H1 (cell line): Measurements from ENCODE around the gene DRAM1.

ENCODE experiments used
- BACH1 ChIP-seq: IDR thresholded peaks from 2 replicates; pipeline ENCODE4 v1.6.1; 2012; ENCODE audit warnings: low read length, improper control_type of control experiment
- CREB1 ChIP-seq: IDR thresholded peaks from 2 replicates; pipeline ENCODE4 v1.6.1; 2012; ENCODE audit warnings: inconsistent platforms
- EP300 ChIP-seq, 2 experiments: IDR thresholded peaks; 1 replicate in 1 of 2; 2 replicates in 1 of 2; pipeline ENCODE4 v1.6.1; 2011 to 2012; ENCODE audit warnings: low read depth in 2 of 2, low read length in 2 of 2, mild to moderate bottlenecking in 2 of 2, borderline replicate concordance in 1 of 2, inconsistent platforms in 1 of 2, moderate library complexity in 1 of 2
- JUND ChIP-seq: IDR thresholded peaks from 2 replicates; pipeline ENCODE4 v1.6.1; 2011; ENCODE audit warnings: mild to moderate bottlenecking, improper control_type of control experiment, low read length
- KDM5A ChIP-seq: fragments of 200-600 bp; IDR thresholded peaks from 2 replicates; pipeline ENCODE4 v1.7.1; 2012; ENCODE audit warnings: mild to moderate bottlenecking, low read length, inconsistent platforms, mixed read lengths
- MAFK ChIP-seq: IDR thresholded peaks from 2 replicates; pipeline ENCODE4 v1.6.1; 2012; ENCODE audit warnings: low read depth, mild to moderate bottlenecking, improper control_type of control experiment, low read length
- NRF1 ChIP-seq: IDR thresholded peaks from 2 replicates; pipeline ENCODE4 v1.6.1; 2011; ENCODE audit warnings: mild to moderate bottlenecking, low read depth, low read length, improper control_type of control experiment
- POLR2A ChIP-seq, 2 experiments: IDR thresholded peaks; 1 replicate in 1 of 2; 2 replicates in 1 of 2; pipeline ENCODE4 v1.6.1; 2011; ENCODE audit warnings: low read depth in 2 of 2, low read length in 2 of 2, mild to moderate bottlenecking in 2 of 2; ENCODE audit errors: control extremely low read depth in 1 of 2
- RFX5 ChIP-seq: IDR thresholded peaks from 2 replicates; pipeline ENCODE4 v1.6.1; 2011; ENCODE audit warnings: low read depth, low read length, improper control_type of control experiment, borderline replicate concordance
- SIRT6 ChIP-seq: IDR thresholded peaks from one replicate; pipeline ENCODE4 v1.7.1; 2012; ENCODE audit warnings: low read length, inconsistent platforms
- ZNF274 ChIP-seq: IDR thresholded peaks from 2 replicates; pipeline ENCODE4 v1.7.0; 2012; ENCODE audit warnings: low read length, borderline replicate concordance; ENCODE audit errors: extremely low read depth
- TF ChIP-seq, protein P1 (sequence below), 3 experiments: IDR thresholded peaks; 1 replicate in 2 of 3; 2 replicates in 1 of 3; pipeline versions ENCODE4 v1.5.1 to v1.6.1; 2011; ENCODE audit warnings: low read length in 3 of 3, mild to moderate bottlenecking in 3 of 3, inconsistent platforms in 2 of 3, low read depth in 1 of 3, moderate library complexity in 1 of 3; ENCODE audit not compliant: insufficient read depth in 1 of 3; ENCODE audit errors: control extremely low read depth in 1 of 3
- TF ChIP-seq, protein P2 (sequence below): IDR thresholded peaks from 2 replicates; pipeline ENCODE4 v1.6.1; 2011; ENCODE audit warnings: low read length, improper control_type of control experiment

DNA sequence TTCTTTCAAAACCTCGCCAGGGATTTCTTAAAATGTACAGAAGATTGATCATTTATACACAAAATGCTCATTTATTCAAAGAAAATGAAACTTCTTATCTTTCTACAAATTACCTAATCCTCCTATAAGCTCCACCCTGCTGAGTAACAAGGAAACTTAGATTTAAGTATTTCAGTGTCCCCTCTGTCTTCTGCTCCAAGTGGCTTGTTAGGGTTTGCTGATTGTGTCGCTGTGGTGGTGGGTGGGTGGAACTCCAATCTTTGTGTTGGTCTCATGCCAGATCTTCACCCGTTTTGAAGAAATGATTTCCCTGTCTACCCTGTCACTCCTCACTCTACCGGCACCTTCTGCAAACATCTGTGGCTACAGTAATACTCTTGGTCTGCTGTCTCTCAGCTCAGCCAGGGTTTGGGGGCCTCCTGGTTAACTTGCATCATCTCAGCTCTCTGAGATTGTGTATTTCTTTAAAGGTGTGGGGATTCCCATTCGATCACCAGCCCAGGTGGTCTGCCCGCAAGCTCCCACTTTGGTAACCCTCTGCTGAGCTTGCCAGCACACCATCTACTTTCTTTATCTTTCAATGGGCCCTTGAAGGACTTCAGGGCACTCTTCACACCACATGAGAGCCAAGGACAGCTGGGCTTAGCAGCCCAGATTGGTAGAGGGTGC, 73.8 kb downstream of the DRAM1 start:
- TF ChIP-seq, protein P1, sequence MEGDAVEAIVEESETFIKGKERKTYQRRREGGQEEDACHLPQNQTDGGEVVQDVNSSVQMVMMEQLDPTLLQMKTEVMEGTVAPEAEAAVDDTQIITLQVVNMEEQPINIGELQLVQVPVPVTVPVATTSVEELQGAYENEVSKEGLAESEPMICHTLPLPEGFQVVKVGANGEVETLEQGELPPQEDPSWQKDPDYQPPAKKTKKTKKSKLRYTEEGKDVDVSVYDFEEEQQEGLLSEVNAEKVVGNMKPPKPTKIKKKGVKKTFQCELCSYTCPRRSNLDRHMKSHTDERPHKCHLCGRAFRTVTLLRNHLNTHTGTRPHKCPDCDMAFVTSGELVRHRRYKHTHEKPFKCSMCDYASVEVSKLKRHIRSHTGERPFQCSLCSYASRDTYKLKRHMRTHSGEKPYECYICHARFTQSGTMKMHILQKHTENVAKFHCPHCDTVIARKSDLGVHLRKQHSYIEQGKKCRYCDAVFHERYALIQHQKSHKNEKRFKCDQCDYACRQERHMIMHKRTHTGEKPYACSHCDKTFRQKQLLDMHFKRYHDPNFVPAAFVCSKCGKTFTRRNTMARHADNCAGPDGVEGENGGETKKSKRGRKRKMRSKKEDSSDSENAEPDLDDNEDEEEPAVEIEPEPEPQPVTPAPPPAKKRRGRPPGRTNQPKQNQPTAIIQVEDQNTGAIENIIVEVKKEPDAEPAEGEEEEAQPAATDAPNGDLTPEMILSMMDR (IDR thresholded peaks at IDR 0.05; ENCODE audit: control extremely low read depth in 1 of 3, insufficient read depth in 1 of 3, low read depth in 1 of 3, low read length in 3 of 3) = no peak
- TF ChIP-seq BACH1 (no peak), SIRT6 (no peak), KDM5A (no peak), CREB1 (no peak), POLR2A (IDR thresholded peaks at IDR 0.05; ENCODE audit: control extremely low read depth in 1 of 2, low read depth in 2 of 2, low read length in 2 of 2) (no peak), JUND (no peak), ZNF274 (no peak), EP300 (IDR thresholded peaks at IDR 0.05; ENCODE audit: borderline replicate concordance in 1 of 2, low read depth in 2 of 2, low read length in 2 of 2) (no peak), RFX5 (no peak), MAFK (no peak), NRF1 (no peak)
- TF ChIP-seq, protein P2, sequence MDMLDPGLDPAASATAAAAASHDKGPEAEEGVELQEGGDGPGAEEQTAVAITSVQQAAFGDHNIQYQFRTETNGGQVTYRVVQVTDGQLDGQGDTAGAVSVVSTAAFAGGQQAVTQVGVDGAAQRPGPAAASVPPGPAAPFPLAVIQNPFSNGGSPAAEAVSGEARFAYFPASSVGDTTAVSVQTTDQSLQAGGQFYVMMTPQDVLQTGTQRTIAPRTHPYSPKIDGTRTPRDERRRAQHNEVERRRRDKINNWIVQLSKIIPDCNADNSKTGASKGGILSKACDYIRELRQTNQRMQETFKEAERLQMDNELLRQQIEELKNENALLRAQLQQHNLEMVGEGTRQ = no peak
